Cardiac muscle cell (in vitro differentiated cells and primary cell): Measurements from ENCODE around the gene SNX25. TPM values are rescaled to one million over a fixed set of nuclear protein-coding genes. Genes with fewer than 3 reads are reported as not detected.

ENCODE experiments used
- DNase-seq, 2 donors: peaks; one replicate each; pipeline versions ENCODE4 v3.0.0 to v3.0.0-alpha.2; 2010 to 2017; ENCODE audit warnings: low read depth in 1 of 2, low spot score in 1 of 2
- H3K27ac ChIP-seq: fragments of 200-600 bp; sonication (generic); 2 replicates; pipeline ENCODE4 v1.5.1; 2016
- H3K27me3 ChIP-seq: fragments of 200-600 bp; sonication (generic); 2 replicates; pipeline ENCODE4 v1.6.0; 2016; ENCODE audit warnings: control low read depth
- H3K36me3 ChIP-seq: fragments of 200-600 bp; sonication (generic); 2 replicates; pipeline ENCODE4 v1.5.1; 2016; ENCODE audit warnings: control low read depth
- H3K4me1 ChIP-seq: fragments of 200-600 bp; sonication (generic); 2 replicates; pipeline ENCODE4 v1.8.1; 2017; ENCODE audit warnings: low read depth, mild to moderate bottlenecking, mixed run types
- H3K4me3 ChIP-seq: fragments of 200-600 bp; sonication (generic); 2 replicates; pipeline ENCODE4 v1.5.1; 2016; ENCODE audit warnings: mild to moderate bottlenecking
- H3K9me3 ChIP-seq: fragments of 200-600 bp; sonication (generic); 2 replicates; pipeline ENCODE4 v1.5.1; 2017; ENCODE audit warnings: low read depth, mild to moderate bottlenecking, control low read depth
- polyA plus RNA-seq: library from polyadenylated mRNA; unstranded; fragments of >200 nt; fragmentation: Nextera tagmentation; extraction: Ambion mirVana; gene quantifications from 2 replicates; pipeline ENCODE4 v1.2.1, GENCODE V29; 2016
- total RNA-seq: library from RNA; depleted of rRNA; stranded (reverse); fragments of >200 nt; gene quantifications from 2 replicates; pipeline ENCODE4 v1.2.3, GENCODE V29; 2016
- TF ChIP-seq, protein P1 (sequence below): IDR thresholded peaks from 2 replicates; pipeline ENCODE4 v1.5.1; 2012; ENCODE audit warnings: low read depth, mild to moderate bottlenecking, low read length

The SNX25 gene
- total and polyA plus RNA-seq, 2 experiments from 2014 or later = 19.7 to 20.9 TPM

DNA sequence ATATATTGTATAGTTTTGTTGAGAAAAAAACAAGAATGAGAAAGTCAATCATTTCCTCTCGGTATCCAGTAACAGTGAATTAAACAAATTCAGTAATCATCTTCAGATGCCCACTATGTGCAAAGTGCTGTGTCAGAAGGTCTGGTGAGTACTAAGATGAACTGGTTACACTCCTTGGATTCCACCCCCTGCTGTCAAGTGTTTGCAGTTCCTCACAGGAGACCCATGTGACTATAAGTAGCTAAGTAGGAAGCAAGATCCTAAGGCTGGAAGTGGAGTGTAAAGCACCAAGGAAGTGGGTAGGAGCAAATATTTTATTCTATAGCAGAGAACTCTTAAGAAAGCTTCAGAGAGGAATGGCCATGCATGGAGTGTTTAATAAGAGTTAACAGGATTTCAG, 73.6 kb downstream of the SNX25 start:
- TF ChIP-seq, protein P1, sequence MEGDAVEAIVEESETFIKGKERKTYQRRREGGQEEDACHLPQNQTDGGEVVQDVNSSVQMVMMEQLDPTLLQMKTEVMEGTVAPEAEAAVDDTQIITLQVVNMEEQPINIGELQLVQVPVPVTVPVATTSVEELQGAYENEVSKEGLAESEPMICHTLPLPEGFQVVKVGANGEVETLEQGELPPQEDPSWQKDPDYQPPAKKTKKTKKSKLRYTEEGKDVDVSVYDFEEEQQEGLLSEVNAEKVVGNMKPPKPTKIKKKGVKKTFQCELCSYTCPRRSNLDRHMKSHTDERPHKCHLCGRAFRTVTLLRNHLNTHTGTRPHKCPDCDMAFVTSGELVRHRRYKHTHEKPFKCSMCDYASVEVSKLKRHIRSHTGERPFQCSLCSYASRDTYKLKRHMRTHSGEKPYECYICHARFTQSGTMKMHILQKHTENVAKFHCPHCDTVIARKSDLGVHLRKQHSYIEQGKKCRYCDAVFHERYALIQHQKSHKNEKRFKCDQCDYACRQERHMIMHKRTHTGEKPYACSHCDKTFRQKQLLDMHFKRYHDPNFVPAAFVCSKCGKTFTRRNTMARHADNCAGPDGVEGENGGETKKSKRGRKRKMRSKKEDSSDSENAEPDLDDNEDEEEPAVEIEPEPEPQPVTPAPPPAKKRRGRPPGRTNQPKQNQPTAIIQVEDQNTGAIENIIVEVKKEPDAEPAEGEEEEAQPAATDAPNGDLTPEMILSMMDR = no peak
- no peak for DNase-seq
- Histone ChIP-seq H3K4me3 (no peak overlapping the region), H3K36me3 (no peaks in the 10 kb centered on the region), H3K4me1 (peaks cover 12% of the 10 kb centered on the region), H3K27ac (no peak overlapping the region), H3K9me3 (no peaks in the 10 kb centered on the region), H3K27me3 (no peaks in the 10 kb centered on the region)

- DNase-seq = peak in 1 of 2 donors; percentile 31
- TF ChIP-seq, protein P1 = no peak
- no peaks in the 10 kb centered on the region for H3K9me3 ChIP-seq
These were observed 74.3 kb downstream of the SNX25 start for GRCh38 chr4:185283723-185284122.

GRCh38 chr4:185285632-185286393, 76.4 kb downstream of the SNX25 start:
- Histone ChIP-seq H3K4me1 (peaks cover 20% of the 10 kb centered on the region), H3K4me3 (no peak overlapping the region), H3K36me3 (peaks cover 4% of the 10 kb centered on the region), H3K9me3 (no peaks in the 10 kb centered on the region), H3K27ac (peak overlapping the region; percentile 13), H3K27me3 (no peaks in the 10 kb centered on the region)
- TF ChIP-seq, protein P1 = no peak
- no peak for DNase-seq

More at GRCh38 chr4:185283723-185284122, 74.3 kb downstream of the SNX25 start:
- no peak overlapping the region for H3K27ac ChIP-seq
- no peak overlapping the region for H3K4me3 ChIP-seq
- H3K36me3 ChIP-seq = peaks cover 1% of the 10 kb centered on the region
- H3K27me3 ChIP-seq = no peaks in the 10 kb centered on the region
- peaks cover 12% of the 10 kb centered on the region for H3K4me1 ChIP-seq

- Histone ChIP-seq H3K4me3 (no peak overlapping the region), H3K9me3 (no peaks in the 10 kb centered on the region), H3K36me3 (peaks cover 4% of the 10 kb centered on the region), H3K27ac (peak overlapping the region; percentile 13), H3K27me3 (no peaks in the 10 kb centered on the region), H3K4me1 (peaks cover 21% of the 10 kb centered on the region)
- TF ChIP-seq, protein P1 = no peak
- no peak for DNase-seq
These were observed 77.2 kb downstream of the SNX25 start for GRCh38 chr4:185286571-185286970.

DNA sequence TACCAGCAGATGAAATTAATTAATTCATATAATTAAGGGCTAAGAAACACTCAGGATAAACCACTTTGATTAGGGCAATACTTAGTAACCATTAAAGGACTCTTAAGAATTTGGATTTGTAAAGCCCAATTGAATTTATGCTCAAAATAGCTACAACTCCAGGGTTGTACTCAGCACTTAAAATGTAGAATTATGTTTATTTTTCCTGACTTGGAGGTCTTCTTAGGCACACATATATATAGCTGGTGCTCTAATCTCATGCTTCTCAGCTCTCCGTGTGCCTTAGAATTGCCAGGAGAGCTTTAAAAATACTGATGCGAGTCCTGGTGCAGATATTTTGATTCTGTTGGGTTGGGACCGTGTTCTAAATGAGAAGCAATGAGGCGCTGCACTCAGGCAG, 77.6 kb downstream of the SNX25 start:
- Histone ChIP-seq H3K36me3 (peaks cover 4% of the 10 kb centered on the region), H3K4me1 (peaks cover 21% of the 10 kb centered on the region), H3K27me3 (no peaks in the 10 kb centered on the region), H3K27ac (peak overlapping the region; percentile 13), H3K9me3 (no peaks in the 10 kb centered on the region), H3K4me3 (no peak overlapping the region)
- DNase-seq = no peak
- TF ChIP-seq, protein P1 = no peak
